Smooth muscle cell (in vitro differentiated cells): Measurements from ENCODE around the gene GLYR1. TPM values are rescaled to one million over a fixed set of nuclear protein-coding genes. Genes with fewer than 3 reads are reported as not detected.

Source experiments
- DNase-seq: peaks from one replicate; lab custom pipeline; 2025; ENCODE audit not compliant: unreplicated experiment; lab: John Stamatoyannopoulos, UW
- H2AFZ ChIP-seq: fragments of 200-600 bp; sonication (generic); 2 replicates; pipeline ENCODE4 v1.6.0; 2016; ENCODE audit warnings: antibody characterized with exemption, low read depth, mild to moderate bottlenecking
- H3F3A ChIP-seq: fragments of 200-600 bp; sonication (generic); 2 replicates; pipeline ENCODE4 v1.6.0; 2017; ENCODE audit warnings: antibody characterized with exemption, low read depth
- H3K27ac ChIP-seq: fragments of 200-600 bp; sonication (generic); 2 replicates; pipeline ENCODE4 v1.5.1; 2016; ENCODE audit warnings: low read depth, mild to moderate bottlenecking
- H3K27me3 ChIP-seq: fragments of 200-600 bp; sonication (generic); 2 replicates; pipeline ENCODE4 v1.6.1; 2016; ENCODE audit warnings: low read depth, mild to moderate bottlenecking
- H3K36me3 ChIP-seq: fragments of 200-600 bp; sonication (generic); 2 replicates; pipeline ENCODE4 v1.5.1; 2016; ENCODE audit warnings: low read depth
- H3K4me1 ChIP-seq: fragments of 200-600 bp; sonication (generic); 2 replicates; pipeline ENCODE4 v1.5.1; 2016; ENCODE audit warnings: low read depth
- H3K4me2 ChIP-seq: fragments of 200-600 bp; sonication (generic); 2 replicates; pipeline ENCODE4 v1.6.0; 2016; ENCODE audit warnings: mild to moderate bottlenecking
- H3K4me3 ChIP-seq: fragments of 200-600 bp; sonication (generic); 2 replicates; pipeline ENCODE4 v1.5.1; 2016; ENCODE audit warnings: mild to moderate bottlenecking
- H3K79me2 ChIP-seq: fragments of 200-600 bp; sonication (generic); 2 replicates; pipeline ENCODE4 v1.6.0; 2016; ENCODE audit warnings: low read depth, mild to moderate bottlenecking
- H3K9ac ChIP-seq: fragments of 200-600 bp; sonication (generic); 2 replicates; pipeline ENCODE4 v1.6.0; 2016; ENCODE audit warnings: low read depth
- H3K9me3 ChIP-seq: fragments of 200-600 bp; sonication (generic); replicated peaks from 2 replicates; pipeline ENCODE4 v1.5.1; 2016; ENCODE audit warnings: low read depth
- H4K20me1 ChIP-seq: fragments of 200-600 bp; sonication (generic); 2 replicates; pipeline ENCODE4 v1.6.0; 2016; ENCODE audit warnings: low read depth
- WGBS: methylation state at CpG from one replicate; pipeline ENCODE4 v1.1.7; 2016; ENCODE audit warnings: low lambda C conversion rate; 5-methylcytosine and 5-hydroxymethylcytosine counted together
- polyA plus RNA-seq: library from polyadenylated mRNA; unstranded; fragments of >200 nt; fragmentation: Nextera tagmentation; extraction: Ambion mirVana; gene quantifications from 2 replicates; pipeline ENCODE4 v1.2.1, GENCODE V29; 2016
- total RNA-seq: library from RNA; depleted of rRNA; stranded (reverse); fragments of >200 nt; gene quantifications from 2 replicates; pipeline ENCODE4 v1.2.3, GENCODE V29; 2014
- TF ChIP-seq, protein P1 (sequence below): fragments of 200-600 bp; sonication (generic); IDR thresholded peaks from 2 replicates; pipeline ENCODE4 v1.5.1; 2017; ENCODE audit warnings: borderline replicate concordance, mild to moderate bottlenecking, antibody characterized with exemption; ENCODE audit not compliant: insufficient read depth, poor library complexity, severe bottlenecking

Gene GLYR1
- total and polyA plus RNA-seq, 2 experiments from 2014 or later, result 26.4 to 28.9 TPM

DNA sequence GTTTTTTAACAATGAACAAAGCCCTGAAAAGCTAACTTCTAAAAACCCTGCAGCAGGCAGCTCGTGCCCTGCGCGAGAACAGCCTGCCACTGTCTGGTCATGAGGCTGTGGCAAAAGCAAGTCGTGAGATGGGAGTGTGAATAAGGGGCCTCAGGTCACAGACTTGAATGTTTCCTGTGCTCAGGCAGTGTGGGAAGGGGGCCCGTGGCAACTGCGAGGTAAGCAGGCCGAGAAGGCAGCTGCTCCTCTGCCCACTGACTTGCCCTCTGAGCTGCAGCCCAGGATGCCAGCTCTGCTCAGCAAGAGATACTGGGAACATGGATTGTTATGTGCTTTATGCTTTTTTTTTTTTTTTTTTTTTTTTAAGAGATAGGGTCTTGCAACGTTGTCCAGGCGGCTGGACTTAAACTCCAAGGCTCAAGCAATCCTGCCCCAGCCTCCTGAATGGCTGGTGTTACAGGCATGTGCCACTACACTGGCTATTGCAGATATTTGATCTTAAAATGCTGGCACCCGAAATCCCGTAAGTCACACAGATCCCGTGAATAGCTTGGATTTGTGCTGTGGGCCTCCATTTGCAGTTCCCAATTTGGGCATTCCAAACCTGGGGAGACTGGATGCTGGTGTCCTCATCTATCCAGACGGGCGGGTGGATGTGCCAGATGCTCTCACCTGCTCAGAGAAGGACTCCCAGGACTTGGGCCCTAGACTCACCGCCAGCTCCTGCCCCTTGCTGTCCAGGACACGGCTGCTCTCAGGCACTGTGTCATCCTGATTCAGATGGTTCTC lies 44.2 kb upstream of the GLYR1 start:
- H3K27ac ChIP-seq, result no peak overlapping the region
- no peaks in the 10 kb centered on the region for H3K9me3 ChIP-seq
- WGBS, result 97% methylated on average over 16 of the region's 16 CpGs
- DNase-seq, result no peak
- no peak overlapping the region for H2AFZ ChIP-seq
- no peaks in the 10 kb centered on the region for H3K27me3 ChIP-seq
- TF ChIP-seq, protein P1, sequence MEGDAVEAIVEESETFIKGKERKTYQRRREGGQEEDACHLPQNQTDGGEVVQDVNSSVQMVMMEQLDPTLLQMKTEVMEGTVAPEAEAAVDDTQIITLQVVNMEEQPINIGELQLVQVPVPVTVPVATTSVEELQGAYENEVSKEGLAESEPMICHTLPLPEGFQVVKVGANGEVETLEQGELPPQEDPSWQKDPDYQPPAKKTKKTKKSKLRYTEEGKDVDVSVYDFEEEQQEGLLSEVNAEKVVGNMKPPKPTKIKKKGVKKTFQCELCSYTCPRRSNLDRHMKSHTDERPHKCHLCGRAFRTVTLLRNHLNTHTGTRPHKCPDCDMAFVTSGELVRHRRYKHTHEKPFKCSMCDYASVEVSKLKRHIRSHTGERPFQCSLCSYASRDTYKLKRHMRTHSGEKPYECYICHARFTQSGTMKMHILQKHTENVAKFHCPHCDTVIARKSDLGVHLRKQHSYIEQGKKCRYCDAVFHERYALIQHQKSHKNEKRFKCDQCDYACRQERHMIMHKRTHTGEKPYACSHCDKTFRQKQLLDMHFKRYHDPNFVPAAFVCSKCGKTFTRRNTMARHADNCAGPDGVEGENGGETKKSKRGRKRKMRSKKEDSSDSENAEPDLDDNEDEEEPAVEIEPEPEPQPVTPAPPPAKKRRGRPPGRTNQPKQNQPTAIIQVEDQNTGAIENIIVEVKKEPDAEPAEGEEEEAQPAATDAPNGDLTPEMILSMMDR, result no peak
- H3K4me3 ChIP-seq, result no peak overlapping the region
- H3K9ac ChIP-seq, result no peak overlapping the region
- H3K4me1 ChIP-seq, result no peaks in the 10 kb centered on the region
- no peaks in the 10 kb centered on the region for H4K20me1 ChIP-seq
- H3K79me2 ChIP-seq, result no peaks in the 10 kb centered on the region
- H3F3A ChIP-seq, result no peaks in the 10 kb centered on the region
- H3K36me3 ChIP-seq, result no peaks in the 10 kb centered on the region
- H3K4me2 ChIP-seq, result no peak overlapping the region

DNA sequence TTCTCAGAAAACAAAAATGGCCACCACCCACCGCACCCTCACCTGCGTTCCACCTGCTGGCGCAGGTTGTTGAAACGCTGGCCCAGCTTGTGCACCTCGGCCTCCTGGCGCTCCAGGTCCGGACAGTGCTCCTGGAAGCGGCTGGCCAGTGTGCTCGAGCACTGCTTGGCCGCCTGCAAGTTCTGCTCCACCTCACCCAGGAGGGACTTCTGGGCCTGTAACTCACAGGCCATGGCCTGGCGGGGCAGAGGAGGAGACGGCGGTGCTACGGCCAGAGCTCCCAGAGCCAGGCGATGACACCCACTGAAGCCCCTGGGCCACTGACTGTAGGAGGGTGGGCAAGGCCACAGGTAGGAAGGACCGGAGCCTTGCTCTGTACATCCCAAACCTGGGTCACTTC lies 43.6 kb upstream of the GLYR1 start:
- no peak overlapping the region for H3K4me3 ChIP-seq
- no peaks in the 10 kb centered on the region for H3K36me3 ChIP-seq
- DNase-seq, result no peak
- no peak overlapping the region for H2AFZ ChIP-seq
- no peaks in the 10 kb centered on the region for H3F3A ChIP-seq
- no peaks in the 10 kb centered on the region for H3K27me3 ChIP-seq
- H3K79me2 ChIP-seq, result no peaks in the 10 kb centered on the region
- TF ChIP-seq, protein P1, result no peak
- no peak overlapping the region for H3K9ac ChIP-seq
- H3K27ac ChIP-seq, result no peak overlapping the region
- no peaks in the 10 kb centered on the region for H3K9me3 ChIP-seq
- 97% methylated on average over 16 of the region's 16 CpGs for WGBS
- H4K20me1 ChIP-seq, result no peaks in the 10 kb centered on the region
- H3K4me2 ChIP-seq, result no peak overlapping the region
- no peaks in the 10 kb centered on the region for H3K4me1 ChIP-seq

DNA sequence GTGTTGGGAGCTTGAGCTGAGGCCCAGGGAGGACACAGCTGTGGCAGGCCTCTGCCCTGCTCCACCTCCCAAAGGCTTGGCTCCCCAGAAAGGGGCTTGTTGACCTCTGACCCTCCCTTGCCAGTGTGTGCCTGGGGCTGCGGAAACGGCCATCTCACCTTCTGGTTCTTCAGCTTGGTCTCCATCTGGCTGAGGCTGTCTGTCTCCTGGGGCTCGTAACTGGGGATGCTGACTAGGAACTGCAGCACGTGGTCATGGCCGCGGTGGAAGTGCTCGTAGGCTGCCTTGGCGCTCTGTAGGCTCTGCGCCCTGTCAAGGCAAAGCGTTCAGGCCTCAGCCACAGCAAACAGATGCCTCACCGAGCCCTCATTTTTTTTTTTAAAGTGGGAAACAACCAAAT lies 42.9 kb upstream of the GLYR1 start:
- H4K20me1 ChIP-seq, result no peaks in the 10 kb centered on the region
- no peaks in the 10 kb centered on the region for H3K4me1 ChIP-seq
- no peaks in the 10 kb centered on the region for H3K27me3 ChIP-seq
- no peaks in the 10 kb centered on the region for H3K9me3 ChIP-seq
- TF ChIP-seq, protein P1, result no peak
- H2AFZ ChIP-seq, result no peak overlapping the region
- H3K9ac ChIP-seq, result no peak overlapping the region
- no peak for DNase-seq
- H3K27ac ChIP-seq, result no peak overlapping the region
- H3K4me3 ChIP-seq, result no peak overlapping the region
- H3F3A ChIP-seq, result no peaks in the 10 kb centered on the region
- no peaks in the 10 kb centered on the region for H3K79me2 ChIP-seq
- H3K4me2 ChIP-seq, result no peak overlapping the region
- 95% methylated on average over 11 of the region's 11 CpGs for WGBS
- no peaks in the 10 kb centered on the region for H3K36me3 ChIP-seq
